GM18502 (cell line): ENCODE data around the gene APP.

ENCODE experiments used
- ATAC-seq: cut with Tn5 transposase; IDR thresholded peaks from one replicate; pipeline ENCODE4 v1.9.1; 2021; ENCODE audit warnings: mild to moderate bottlenecking; ENCODE audit not compliant: unreplicated experiment, poor library complexity

The APP gene

GRCh38 chr21:26130249-26130881 is 40.2 kb downstream of the APP start:
- no peak for ATAC-seq

- no peak for ATAC-seq
Observed at GRCh38 chr21:26127918-26128317, 42.7 kb downstream of the APP start.

DNA sequence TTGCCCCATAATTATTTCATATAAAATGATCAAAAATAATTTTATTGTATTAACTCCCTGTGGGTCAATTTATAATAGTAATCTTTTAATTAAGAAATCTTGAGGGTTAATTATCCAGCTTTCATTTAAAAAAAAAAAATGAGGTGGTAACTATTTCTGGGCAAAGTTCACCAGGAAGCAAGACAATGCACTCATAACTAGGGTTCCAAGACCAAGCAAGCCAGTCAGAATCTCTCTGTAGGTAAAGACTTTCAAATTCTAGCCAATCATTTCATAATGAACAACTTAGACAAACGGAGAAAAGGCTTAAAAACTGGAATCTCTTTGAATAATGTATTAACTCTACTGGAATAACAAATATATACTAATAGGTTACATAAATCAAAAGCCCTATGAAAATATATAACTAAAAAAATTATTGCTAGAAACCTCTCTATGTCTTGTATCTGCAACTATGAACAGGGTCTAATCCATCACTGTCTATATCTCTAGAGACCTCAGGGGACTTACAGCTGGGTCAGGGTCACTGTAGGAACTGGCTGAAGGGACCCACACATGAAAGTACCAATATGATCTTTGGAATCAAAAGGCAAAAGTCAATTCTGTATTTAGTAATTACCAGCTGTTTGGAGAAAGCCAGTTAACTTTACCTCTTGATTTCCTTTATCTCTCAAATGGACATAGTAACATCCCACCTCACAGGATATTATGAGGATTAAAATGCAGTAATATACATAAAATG is 43.3 kb downstream of the APP start:
- ATAC-seq = no peak

DNA sequence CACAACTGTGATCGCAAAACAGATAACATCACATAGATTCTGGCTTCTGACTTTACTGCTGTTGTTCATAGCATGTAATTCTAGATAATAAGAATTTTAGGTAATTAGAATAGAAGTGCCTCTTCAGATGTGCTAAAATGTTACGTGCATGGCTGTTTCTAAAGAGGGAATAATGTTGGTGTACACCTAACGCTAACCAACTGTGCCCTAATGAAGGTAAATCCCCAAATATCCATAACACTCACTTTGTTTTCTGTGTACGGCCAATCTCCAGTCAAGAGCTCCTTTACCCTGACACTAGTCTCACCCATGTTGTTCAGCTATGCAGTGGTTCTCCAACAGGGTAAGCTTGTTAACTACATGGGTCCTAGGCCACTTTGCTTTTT is 44.4 kb downstream of the APP start:
- no peak for ATAC-seq

- no peak for ATAC-seq
Observed at GRCh38 chr21:26125433-26126167, 45.0 kb downstream of the APP start.

DNA sequence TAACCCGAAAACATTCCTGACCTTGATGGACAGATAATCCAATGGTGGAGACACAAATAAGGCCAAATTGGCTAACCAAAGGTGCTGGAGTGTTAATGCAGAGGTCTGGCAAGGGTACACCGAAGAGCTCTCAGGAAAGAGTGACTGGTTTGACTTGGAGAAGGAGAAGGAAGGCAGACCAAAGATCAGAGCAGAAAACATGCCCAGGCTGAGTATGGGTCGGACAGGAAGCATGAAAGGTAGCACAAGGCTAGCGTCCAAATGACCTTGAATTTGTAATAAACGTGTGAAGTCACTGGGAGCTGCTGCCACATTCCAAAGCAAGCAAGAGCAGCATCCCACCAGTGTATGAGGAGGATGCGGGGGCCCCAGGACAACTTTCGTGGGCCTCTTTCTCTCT is 45.7 kb downstream of the APP start:
- ATAC-seq = no peak

GRCh38 chr21:26124421-26124833 is 46.1 kb downstream of the APP start:
- no peak for ATAC-seq

GRCh38 chr21:26123012-26123411 is 47.6 kb downstream of the APP start:
- ATAC-seq = no peak

- no peak for ATAC-seq
Observed at GRCh38 chr21:26120828-26121227, 49.7 kb downstream of the APP start.

DNA sequence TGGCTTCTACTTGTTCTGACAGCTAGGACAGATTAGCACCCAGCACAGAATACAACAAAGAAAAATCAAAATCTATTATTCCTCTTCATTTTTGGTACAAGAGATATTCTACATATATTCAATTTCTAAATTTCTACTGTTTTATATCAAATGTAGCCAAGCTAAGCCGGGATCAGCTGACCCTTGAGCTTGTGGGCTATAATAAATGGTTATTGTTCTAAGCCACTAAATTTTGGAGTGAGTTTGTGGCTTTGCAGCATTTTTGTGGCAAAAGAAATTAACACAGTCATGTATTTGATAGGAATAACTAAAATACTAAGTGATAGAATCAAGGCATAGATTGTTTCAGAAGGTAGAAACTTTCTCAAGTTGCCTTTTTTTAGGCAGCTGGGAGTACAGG is 50.7 kb downstream of the APP start:
- no peak for ATAC-seq

DNA sequence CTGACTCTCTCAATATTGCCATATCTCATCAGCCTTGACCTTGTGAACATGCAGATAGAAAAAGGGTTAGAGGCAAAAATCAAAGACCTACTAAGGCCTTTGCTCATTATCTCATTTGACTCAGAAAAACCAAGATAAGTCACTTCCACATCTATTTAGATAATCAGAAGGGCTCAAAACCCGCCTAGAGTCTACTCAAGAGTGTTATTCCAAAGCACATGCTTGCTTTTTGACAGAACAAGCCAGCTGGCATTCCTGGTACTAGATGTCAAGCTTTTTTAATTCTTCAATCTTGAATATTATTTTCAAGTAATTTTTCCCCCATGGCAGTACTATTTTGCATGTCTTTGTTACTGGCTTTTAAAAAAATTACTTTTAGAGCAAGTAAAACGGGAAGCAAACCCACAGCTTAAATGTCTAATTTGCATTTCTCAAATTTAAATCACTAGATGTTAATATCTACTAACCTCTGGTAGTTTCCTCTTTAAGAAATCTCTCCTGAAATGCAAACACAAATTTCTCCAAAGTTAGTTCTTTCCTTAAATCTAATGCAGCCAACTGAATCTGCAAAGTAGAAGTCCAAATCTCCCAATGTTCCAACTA is 51.5 kb downstream of the APP start:
- ATAC-seq = no peak

GRCh38 chr21:26117972-26118367 is 52.6 kb downstream of the APP start:
- ATAC-seq = no peak

GRCh38 chr21:26117324-26117971 is 53.1 kb downstream of the APP start:
- peak; percentile 59 for ATAC-seq

- no peak for ATAC-seq
Observed at GRCh38 chr21:26116456-26117011, 54.0 kb downstream of the APP start.

DNA sequence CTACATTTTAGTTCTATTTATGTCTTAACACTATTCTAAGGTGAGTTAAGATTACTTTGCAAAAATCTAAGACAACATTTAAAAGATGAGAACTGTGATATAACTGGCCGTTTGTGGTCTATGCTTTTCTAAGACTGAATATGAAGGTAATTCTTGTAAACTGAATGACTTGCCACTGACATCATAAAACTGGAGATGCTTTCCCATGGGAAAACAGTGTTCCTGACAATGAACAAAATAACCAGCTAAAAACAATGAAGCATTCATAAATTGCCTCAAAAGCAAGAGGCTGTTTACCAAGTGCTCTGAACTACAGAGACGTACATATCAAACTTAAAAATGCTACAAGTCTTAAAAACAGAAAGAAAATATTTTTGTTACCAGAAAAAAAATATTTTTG is 54.7 kb downstream of the APP start:
- no peak for ATAC-seq

- no peak for ATAC-seq
Observed at GRCh38 chr21:26115305-26115704, 55.3 kb downstream of the APP start.

GRCh38 chr21:26112975-26113374 is 57.6 kb downstream of the APP start:
- no peak for ATAC-seq

DNA sequence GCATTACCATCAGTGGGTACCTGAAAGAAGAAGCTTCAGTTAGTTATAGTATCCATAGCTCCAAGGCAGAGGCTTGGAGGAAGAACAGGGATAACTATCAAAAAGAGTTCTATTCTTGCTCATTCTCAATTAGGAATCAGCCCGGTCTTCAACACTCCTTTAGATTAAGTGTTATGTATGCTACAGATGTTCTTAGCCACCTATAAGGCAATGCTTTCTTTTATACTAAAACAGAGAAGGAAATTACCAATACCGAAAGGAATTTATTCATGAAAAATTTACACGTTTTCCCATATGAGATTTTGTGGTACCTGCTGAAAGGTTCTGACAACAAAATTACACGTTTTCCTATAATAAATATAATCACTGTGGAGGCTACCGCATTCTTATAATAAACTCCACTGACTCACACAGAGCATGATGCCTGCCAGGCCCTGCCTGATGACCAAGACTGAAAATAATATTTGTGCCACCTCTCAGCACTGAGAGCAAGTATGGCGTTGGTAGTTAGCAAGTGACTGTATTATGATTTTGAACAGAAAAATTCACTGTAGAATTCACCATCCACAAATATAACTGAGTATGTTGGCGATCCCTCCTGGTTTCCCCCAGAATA is 58.3 kb downstream of the APP start:
- ATAC-seq = no peak

GRCh38 chr21:26110715-26111114 is 59.9 kb downstream of the APP start:
- no peak for ATAC-seq

DNA sequence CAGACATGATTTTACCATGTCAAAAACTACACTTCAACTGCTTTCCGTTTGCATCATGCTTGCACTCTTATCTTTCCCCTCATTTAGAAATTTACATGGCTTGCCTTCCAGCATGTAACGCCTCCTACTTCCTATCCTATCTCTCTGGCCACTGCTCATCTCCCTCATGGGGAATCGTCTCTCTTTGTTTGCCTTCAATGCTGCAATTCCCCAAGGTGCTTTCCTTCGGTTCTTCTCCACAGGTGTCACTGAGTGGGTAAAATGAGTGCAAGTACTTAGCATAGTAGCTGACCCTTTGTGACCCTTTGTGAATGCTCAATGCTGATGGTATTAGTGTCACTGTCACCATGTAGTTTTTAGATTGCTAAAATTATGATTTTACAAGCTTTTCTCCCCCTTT is 63.1 kb downstream of the APP start:
- ATAC-seq = no peak
